Posterior vena cava (tissue), 2 donors: ENCODE measurements around the gene PAGE1. TPM values are rescaled to one million over a fixed set of nuclear protein-coding genes. Genes with fewer than 3 reads are reported as not detected.
"Not testable (repeated sequence)": the region's sequence is repeated elsewhere in the genome, so short reads cannot be mapped to it uniquely, and the experiment has no call there.

Experiments
- DNase-seq: peaks from one replicate; pipeline ENCODE4 v3.0.0-alpha.2; 2020; ENCODE audit warnings: low spot score
- intact Hi-C, 2 donors: fragments of 100-400 bp; cut with DNase I; formaldehyde crosslinking; loops; one replicate each; pipeline versions ENCODE4 v1.14.1 to v1.14.2; 2022 to 2023
- long read RNA-seq, 2 donors: library from polyadenylated mRNA; unstranded; transcript quantifications; one replicate each; pipeline ENCODE4 v2.0.0, GENCODE V29; 2020 to 2021
- total RNA-seq, 2 donors: library from RNA; stranded (reverse); fragmentation: NEBNext Ultra II Directional; extraction: Animal tissue kit (Norgen Biotek cat#: 25700); gene quantifications; one replicate each; pipeline ENCODE4 v1.2.1, GENCODE V29; 2021
- donor health status: DM: yes; HTN: yes; CAD: no.
- donor health status: DM: yes; HTN: yes; CAD: no.

The PAGE1 gene
- total RNA-seq, result not detected
- long read RNA-seq, donor 1, result 0 reads
- long read RNA-seq, donor 2, result 0 reads

- intact Hi-C loops, result no loop called here
- no peak for DNase-seq
Measured at GRCh38 chrX:49695276-49696180, at the start of gene PAGE1. PAGE1 (minus strand) TSS chrX:49695984; CDS start chrX:49694770, 1,214 bp downstream.

- DNase-seq, intact Hi-C loops: not testable (repeated sequence)
Measured at GRCh38 chrX:49741501-49741900, 45.7 kb upstream of the PAGE1 start.

GRCh38 chrX:49727847-49728246 lies 32.1 kb upstream of the PAGE1 start:
- intact Hi-C loops, result loop anchor here in 1 of 2 donors (10.0 kb wide), 1 partner anchor 1883 kb away; no protein-coding TSS in a partner anchor
- DNase-seq, result no peak

GRCh38 chrX:49726966-49727365 lies 31.2 kb upstream of the PAGE1 start:
- no peak for DNase-seq
- intact Hi-C loops, result loop anchor here in 1 of 2 donors (10.0 kb wide), 1 partner anchor 1882 kb away; no protein-coding TSS in a partner anchor

GRCh38 chrX:49725923-49726904 lies 30.4 kb upstream of the PAGE1 start:
- intact Hi-C loops, result loop anchor here in 1 of 2 donors (10.0 kb wide), 1 partner anchor 1881 kb away; no protein-coding TSS in a partner anchor
- DNase-seq, result no peak

- DNase-seq, result no peak
- intact Hi-C loops, result loop anchor here in 1 of 2 donors (10.0 kb wide), 1 partner anchor 1881 kb away; no protein-coding TSS in a partner anchor
Measured at GRCh38 chrX:49725401-49725800, 29.6 kb upstream of the PAGE1 start.

DNA sequence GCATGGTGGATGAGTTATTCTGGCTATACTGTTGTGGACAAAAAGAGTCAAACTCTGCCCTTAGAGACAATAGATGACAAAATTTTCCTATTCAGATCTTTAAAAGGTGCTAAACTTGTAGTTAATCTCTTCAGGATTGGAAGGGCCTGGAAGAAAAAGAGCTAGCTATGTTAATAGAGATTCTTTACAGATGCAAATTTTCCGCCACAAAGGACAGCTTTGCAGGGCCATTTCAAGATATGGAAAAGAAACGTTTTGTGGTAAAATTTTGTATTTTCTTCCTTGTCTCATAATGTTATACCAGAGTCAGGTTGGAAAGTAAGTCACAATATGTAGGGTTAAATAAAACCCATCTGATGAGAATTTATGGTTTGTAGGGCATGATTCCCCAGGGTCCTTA lies 24.3 kb upstream of the PAGE1 start:
- intact Hi-C loops, result loop anchor here in 1 of 2 donors (10.0 kb wide), 1 partner anchor 1875 kb away; no protein-coding TSS in a partner anchor
- DNase-seq, result not testable (repeated sequence)

- DNase-seq, result no peak
- intact Hi-C loops, result no loop called here
Measured at GRCh38 chrX:49712577-49712976, 16.8 kb upstream of the PAGE1 start.

- no peak for DNase-seq
- intact Hi-C loops, result no loop called here
Measured at GRCh38 chrX:49710744-49711319, 15.0 kb upstream of the PAGE1 start.

DNA sequence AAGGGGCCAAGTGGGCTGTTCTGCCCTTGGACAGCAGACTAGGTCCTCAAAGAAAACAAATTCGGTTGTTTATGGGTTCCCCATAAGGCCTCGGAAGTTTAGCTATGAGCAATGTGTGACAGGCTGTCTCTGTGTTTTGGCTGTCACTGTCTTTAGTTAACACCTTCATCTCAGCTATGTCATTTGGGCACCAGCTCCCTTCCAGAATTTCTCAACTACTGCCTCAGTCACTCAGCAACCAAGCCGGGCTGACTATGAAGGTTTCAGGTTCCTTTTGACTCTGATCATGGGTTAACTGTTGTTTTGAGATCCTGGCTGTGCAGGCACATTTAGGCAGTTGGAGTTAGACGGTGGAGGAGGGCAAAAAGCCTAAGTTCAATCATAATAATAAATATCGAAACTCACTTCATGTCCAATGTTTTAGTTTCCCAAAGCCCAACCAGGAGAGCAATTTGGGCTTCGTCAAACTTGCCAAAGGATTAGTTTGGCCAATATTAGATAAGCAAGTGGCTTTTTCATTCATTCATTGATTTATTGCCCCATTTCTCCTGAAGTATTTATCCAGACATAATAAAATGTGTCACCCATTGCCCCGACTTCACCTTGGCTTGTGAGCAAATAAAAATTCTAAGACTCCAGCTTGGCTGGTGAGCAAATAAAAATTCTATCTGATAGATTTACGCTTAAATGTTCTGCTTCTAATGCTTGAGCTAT lies 9.1 kb upstream of the PAGE1 start:
- intact Hi-C loops, result no loop called here
- no peak for DNase-seq

DNA sequence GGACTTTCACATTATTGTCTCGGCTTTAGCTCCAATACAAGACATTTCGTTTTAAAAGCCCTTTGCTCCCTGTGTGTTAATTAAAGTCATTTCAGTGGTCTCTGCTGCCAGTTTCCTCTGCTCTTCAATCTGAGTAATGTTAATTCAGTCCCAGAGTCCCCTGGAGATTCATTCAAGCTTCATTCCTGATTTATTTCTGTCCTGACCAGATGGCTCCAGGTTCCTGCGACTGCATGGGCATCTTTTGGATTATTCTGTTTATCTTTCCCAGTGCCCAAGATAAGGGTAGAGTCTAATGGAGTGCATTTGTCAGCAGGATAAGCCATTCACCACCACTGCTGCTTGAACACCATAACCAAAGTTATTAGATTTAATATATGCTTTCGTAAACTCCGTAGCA lies 6.1 kb upstream of the PAGE1 start:
- intact Hi-C loops, result no loop called here
- no peak for DNase-seq

DNA sequence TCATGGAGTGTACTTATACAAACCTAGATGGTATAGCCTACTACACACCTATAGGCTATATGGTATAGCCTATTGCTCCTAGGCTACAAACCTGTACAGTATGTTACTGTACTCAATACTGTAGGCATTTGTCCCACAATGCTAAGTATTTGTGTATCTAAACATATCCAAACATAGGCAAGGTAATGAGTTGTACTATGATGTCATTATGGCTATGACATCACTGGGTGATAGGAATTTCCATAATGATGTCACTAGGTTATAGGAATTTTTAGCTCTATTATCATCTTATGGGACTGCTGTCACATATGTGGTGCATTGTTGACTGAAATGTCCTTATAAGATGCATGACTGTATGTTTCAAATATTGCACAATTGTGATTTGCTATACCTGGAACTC lies 5.5 kb upstream of the PAGE1 start:
- intact Hi-C loops, result no loop called here
- no peak for DNase-seq

- DNase-seq, result no peak
- intact Hi-C loops, result no loop called here
Measured at GRCh38 chrX:49675075-49675719, 20.6 kb downstream of the PAGE1 start.

DNA sequence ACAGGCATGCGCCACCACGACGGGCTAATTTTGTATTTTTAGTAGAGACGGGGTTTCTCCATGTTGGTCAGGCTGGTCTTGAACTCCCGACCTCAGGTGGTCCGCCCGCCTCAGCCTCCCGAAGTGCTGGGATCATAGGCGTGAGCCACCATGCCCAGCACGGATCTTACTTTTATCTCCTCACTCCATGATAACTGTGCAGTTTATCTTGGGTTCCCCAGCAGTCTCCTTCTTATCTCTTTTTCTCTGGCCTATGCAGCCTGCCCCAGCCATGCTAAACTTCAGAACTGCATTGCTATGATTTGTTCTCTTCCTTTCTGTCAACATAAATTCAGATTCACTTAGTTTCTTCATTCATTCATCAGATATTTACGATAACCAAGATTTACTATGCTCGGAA lies 22.4 kb downstream of the PAGE1 start:
- DNase-seq, result no peak
- intact Hi-C loops, result no loop called here

DNA sequence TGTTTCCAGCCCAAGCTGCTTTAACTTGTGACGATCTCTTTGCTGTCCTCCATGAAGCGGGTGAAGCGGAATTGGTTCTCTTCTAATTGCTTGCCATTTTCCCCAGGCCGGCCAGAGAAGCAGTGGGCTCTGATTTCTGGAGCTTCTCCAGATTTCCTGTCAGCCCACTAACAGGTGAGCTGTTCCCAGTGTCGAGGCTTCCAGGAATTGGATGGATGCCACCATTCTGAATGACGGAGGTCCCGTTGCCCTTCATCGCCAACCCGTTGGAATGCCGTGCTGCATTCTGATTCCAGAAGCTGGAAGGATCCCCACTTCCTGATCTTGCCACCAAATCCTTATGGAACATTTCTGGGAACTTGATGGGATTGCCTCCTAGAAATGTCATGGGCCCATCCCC lies 31.0 kb downstream of the PAGE1 start:
- DNase-seq, result no peak
- intact Hi-C loops, result loop anchor here in 1 of 2 donors (10.0 kb wide), 1 partner anchor 90 kb away; no protein-coding TSS in a partner anchor

- DNase-seq, result no peak
- intact Hi-C loops, result loop anchor here in 1 of 2 donors (10.0 kb wide), 1 partner anchor 93 kb away; no protein-coding TSS in a partner anchor
Measured at GRCh38 chrX:49661881-49662280, 33.9 kb downstream of the PAGE1 start.

DNA sequence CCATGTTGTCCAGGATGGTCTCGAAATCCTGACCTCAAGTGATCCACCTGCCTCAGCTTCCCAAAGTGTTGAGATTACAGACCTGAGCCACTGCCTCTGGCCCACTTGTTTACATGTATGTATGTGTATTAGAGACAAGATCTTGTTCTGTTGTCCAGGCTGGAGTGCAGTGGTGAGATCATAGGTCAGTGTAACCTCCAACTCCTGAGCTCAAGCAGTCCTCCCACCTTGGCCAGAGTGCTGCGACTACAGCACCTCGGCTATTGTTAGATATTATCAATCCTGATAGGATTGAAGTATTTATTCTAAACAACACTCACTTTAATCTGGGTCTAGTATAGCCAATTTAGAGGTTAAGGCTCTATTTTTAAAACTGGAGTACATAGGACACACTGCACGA lies 36.0 kb downstream of the PAGE1 start:
- no peak for DNase-seq
- intact Hi-C loops, result loop anchor here in 1 of 2 donors (10.0 kb wide), 1 partner anchor 95 kb away; no protein-coding TSS in a partner anchor

GRCh38 chrX:49656533-49656932 lies 39.3 kb downstream of the PAGE1 start:
- intact Hi-C loops, result no loop called here

More at GRCh38 chrX:49656533-49656932, 39.3 kb downstream of the PAGE1 start:
- no peak for DNase-seq
